Left renal cortex interstitium (tissue), 4 donors: Measurements from ENCODE around the gene DSE. TPM values are rescaled to one million over a fixed set of nuclear protein-coding genes. Genes with fewer than 3 reads are reported as not detected.
"Not testable (repeated sequence)": the region's sequence is repeated elsewhere in the genome, so short reads cannot be mapped to it uniquely, and the experiment has no call there.

Source experiments
- DNase-seq, 4 donors: peaks; one replicate each; pipeline ENCODE4 v3.0.0-alpha.2; 2013; ENCODE audit warnings: low read depth in 4 of 4, low spot score in 2 of 4, missing footprints in 1 of 4
- polyA plus RNA-seq, 4 donors: library from polyadenylated mRNA; unstranded; fragments of 120-200 nt; gene quantifications; one replicate each; pipeline ENCODE4 v1.2.1, GENCODE V29; 2013; ENCODE audit not compliant: insufficient read length in 4 of 4

The DSE gene
- 10 to 100 TPM; 43.0 to 46.2 (median 43.7) TPM for polyA plus RNA-seq

GRCh38 chr6:116370760-116371119 is at the start of gene DSE:
Gene DSE (plus strand): TSS chr6:116370947. CDS start chr6:116399251, 28,304 bp downstream.
- DNase-seq, result peak in 3 of 4 donors; percentile 63 to 76 (median 65)

GRCh38 chr6:116321933-116322332 is 48.8 kb upstream of the DSE start:
- not testable (repeated sequence) for DNase-seq

DNA sequence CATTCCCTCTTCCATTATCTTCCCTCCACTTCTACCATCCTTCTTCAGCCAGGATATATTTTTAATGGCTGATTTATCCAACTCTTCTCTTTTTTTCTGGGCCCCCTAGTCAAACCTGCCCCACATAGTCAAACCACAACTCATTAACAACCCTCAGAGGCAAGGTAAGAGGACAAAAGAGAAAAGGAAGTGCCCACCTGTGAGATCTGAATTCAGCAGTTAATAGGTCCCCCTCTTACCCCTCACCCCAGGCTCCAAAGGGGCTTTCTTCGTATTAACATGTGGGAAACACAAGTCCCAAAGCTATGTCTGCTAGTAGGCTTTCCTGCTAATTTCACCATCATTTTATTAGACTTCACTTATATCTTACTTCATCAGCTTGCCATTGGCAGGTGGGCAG is 46.9 kb upstream of the DSE start:
- DNase-seq, result no peak

DNA sequence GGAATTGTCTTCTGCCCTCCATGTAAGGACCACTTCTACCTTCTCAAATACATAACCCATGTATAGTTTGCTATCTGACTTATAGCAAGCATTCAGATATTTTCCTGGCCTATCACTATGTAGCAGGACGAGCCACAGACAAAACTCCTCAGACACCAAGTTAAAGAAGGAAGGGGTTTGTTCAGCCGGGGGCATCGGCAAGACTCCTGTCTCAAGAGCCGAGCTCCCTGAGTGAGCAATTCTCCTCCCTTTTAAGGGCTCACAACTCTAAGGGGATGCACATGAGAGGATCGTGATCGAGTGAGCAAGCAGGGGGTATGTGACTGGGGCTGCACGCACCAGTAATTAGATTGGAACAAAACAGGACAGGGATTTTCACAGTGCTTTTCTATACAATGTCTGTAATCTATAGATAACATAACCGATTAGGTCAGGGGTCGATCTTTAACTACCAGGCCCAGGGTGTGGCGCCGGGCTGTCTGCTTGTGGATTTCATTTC is 45.1 kb upstream of the DSE start:
- DNase-seq, result not testable (repeated sequence)

GRCh38 chr6:116326181-116326671 is 44.5 kb upstream of the DSE start:
- DNase-seq, result no peak

GRCh38 chr6:116326996-116327395 is 43.8 kb upstream of the DSE start:
- no peak for DNase-seq

DNA sequence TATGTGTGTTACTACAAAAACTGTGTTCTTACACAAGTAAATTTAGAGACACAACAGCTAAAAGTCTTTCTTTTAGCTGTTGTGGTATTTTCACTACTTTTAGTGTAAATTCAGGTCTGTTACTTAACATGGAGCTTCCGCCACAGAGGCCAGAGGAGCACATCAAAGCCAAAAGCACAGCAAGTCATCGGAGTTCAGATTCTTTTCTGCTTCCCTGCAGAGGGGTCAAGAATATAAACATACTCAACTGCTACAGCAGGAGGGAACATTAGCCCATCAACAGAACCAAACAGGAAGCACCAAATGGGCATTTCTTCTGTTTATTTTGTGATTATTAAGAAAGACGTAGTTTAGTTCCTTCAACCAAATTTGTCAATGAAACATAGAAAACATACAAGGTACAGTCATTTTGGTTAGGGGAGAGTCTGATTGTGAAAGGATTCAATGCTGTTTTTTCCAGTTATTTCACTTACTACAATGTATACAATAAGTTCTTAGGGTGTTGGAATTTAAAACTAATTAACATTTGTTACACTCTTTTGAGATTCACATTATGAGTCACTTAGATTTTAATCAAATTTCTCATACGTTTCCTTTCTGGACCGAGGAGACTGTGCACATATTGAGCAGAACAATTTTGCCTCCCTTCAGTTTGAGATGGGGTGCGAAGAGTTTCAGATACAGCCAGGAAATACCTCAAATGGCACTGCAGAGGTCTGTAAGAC is 42.8 kb upstream of the DSE start:
- DNase-seq, result no peak

DNA sequence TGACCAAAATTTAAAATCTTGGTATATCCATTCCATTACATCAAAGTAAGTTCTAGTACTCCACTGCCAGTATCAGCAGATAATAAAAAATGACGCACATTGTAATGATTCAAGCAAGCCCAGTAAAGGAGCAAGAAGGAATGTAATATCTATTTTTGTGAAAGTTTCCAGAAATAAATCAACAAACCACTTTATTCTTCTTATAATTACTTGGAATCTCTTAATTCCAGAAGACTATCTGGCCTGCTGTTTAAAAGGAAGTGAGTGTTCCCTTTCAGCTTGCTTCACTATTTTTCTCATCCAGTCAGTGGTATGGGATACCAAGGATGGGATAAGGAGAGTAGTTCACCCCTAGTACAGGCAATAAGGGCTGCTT is 42.2 kb upstream of the DSE start:
- no peak for DNase-seq

DNA sequence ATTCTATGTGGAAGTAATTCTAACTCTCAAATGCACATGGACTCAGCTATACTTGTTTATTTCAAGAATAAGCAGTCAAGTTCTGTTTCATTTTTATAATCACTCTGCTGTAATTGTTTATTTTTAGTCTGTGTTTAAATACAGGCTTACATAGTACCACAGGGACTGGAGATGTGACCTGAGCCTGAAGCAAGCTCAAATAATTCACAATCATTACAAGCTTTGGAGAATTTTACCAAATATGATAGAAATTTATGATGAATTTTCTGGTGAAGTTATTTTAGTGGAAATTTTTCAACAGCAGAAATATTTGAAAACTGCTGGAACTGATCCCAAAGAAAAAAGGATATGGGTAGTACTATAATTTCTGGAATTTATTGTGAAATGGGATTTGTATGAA is 41.6 kb upstream of the DSE start:
- no peak for DNase-seq

GRCh38 chr6:116330511-116330910 is 40.2 kb upstream of the DSE start:
- DNase-seq, result no peak

- no peak for DNase-seq
Observed at GRCh38 chr6:116332096-116332495, 38.7 kb upstream of the DSE start.

GRCh38 chr6:116334638-116335409 is 35.9 kb upstream of the DSE start:
- not testable (repeated sequence) for DNase-seq

DNA sequence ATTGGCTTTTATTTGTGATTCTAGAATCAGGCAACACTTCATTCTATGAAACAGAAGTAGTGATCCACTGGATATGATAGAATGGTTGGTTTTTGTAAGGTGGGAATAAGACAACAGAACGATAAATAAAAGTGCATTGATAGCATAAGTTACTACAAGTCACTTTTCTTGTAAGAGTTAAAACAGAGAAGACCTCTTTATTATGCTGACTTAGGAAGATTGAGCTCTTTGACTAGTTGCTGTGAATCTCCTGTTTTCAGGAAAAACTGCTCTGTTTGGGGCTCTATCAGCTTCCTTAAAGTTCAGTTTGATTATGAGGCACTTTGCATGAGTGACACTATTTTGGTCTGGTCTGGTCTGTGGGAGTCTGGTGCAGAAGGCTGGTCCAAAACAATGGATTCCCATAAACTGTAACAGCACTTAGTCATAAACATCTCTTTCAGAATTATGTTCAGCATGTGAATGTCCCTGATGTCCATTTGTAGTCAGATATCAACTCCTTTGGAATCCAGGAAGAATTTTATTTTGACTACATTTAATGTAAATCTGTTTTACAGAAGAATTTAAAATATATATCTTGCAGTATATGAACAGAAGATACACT is 35.0 kb upstream of the DSE start:
- DNase-seq, result no peak

- no peak for DNase-seq
Observed at GRCh38 chr6:116338943-116339342, 31.8 kb upstream of the DSE start.

GRCh38 chr6:116340625-116341024 is 30.1 kb upstream of the DSE start:
- DNase-seq, result not testable (repeated sequence)

GRCh38 chr6:116349216-116349615 is 21.5 kb upstream of the DSE start:
- no peak for DNase-seq

GRCh38 chr6:116351101-116351500 is 19.6 kb upstream of the DSE start:
- DNase-seq, result no peak

GRCh38 chr6:116352515-116353471 is 18.0 kb upstream of the DSE start:
- no peak for DNase-seq

- DNase-seq, result no peak
Observed at GRCh38 chr6:116354236-116354635, 16.5 kb upstream of the DSE start.

DNA sequence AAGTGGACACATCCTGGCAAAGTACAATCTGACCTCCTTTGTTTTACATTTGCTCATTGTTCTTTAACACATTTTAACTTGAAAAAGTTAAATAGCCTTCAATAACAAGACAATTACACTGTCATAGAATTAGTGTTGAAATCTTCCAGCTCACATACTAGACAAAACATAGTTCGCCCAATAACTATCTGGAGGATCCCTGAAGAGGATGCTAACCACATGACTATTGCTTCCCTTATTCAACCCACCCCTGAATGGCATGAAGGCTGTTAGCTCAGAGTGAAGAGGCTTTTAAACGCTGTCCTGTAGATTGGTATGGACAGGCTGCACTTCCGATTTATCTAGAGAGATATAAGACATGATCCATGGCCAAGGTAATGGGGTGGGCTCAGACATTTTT is 15.0 kb upstream of the DSE start:
- DNase-seq, result no peak
